SK-N-SH (cell line): ENCODE data around the gene CACNA1G. TPM values are rescaled to one million over a fixed set of nuclear protein-coding genes. Genes with fewer than 3 reads are reported as not detected.

Source experiments
- CTCF ChIA-PET: fragments of 300-600, 350-600 bp; formaldehyde crosslinking; extraction: SDS; loops from one replicate; lab custom pipeline; 2021; lab: Yijun Ruan, JAX
- POLR2A ChIA-PET: fragments of 350-600 bp; sonication (Branson Sonifier 250); formaldehyde crosslinking; extraction: SDS; loops from one replicate; lab custom pipeline; 2020; ENCODE audit warnings: antibody characterized with exemption, inconsistent platforms; lab: Yijun Ruan, JAX
- DNase-seq: peaks from one replicate; pipeline ENCODE4 v3.0.0; 2012
- H2AFZ ChIP-seq: fragments of 200-600 bp; sonication (generic); 2 replicates; pipeline ENCODE4 v1.8.1; 2016; ENCODE audit warnings: antibody characterized with exemption, mild to moderate bottlenecking, low read depth
- H3F3A ChIP-seq: fragments of 200-600 bp; sonication (generic); replicated peaks from 2 replicates; pipeline ENCODE3; 2016; ENCODE audit warnings: antibody characterized with exemption, mild to moderate bottlenecking; ENCODE audit not compliant: insufficient read depth
- H3K27ac ChIP-seq, 2 experiments: fragments of 200-500 bp in 1 of 2; fragments of 200-600 bp in 1 of 2; sonication (Bioruptor generic) in 1 of 2; sonication (generic), shearing (Covaris generic) in 1 of 2; 2 replicates each; pipeline versions ENCODE4 v1.5.1 to v1.6.1; 2014 to 2016; ENCODE audit warnings: low read depth in 2 of 2, inconsistent platforms in 1 of 2, low read length in 1 of 2, mild to moderate bottlenecking in 1 of 2, mixed read lengths in 1 of 2
- H3K27me3 ChIP-seq: fragments of 200-600 bp; sonication (generic), shearing (Covaris generic); 2 replicates; pipeline ENCODE4 v1.6.1; 2016; ENCODE audit warnings: mixed run types; ENCODE audit not compliant: insufficient read depth
- H3K36me3 ChIP-seq, 2 experiments: fragments of 200-500 bp in 1 of 2; fragments of 200-600 bp in 1 of 2; sonication (Bioruptor generic) in 1 of 2; sonication (generic) in 1 of 2; replicated peaks in 1 of 2; 2 replicates each; pipeline versions ENCODE3 to v1.5.1; 2014 to 2016; ENCODE audit warnings: low read length in 1 of 2, mild to moderate bottlenecking in 1 of 2; ENCODE audit not compliant: insufficient read depth in 2 of 2, control insufficient read depth in 1 of 2
- H3K4me1 ChIP-seq, 2 experiments: fragments of 200-500 bp in 1 of 2; fragments of 200-600 bp in 1 of 2; sonication (Bioruptor generic) in 1 of 2; sonication (generic), shearing (Covaris generic) in 1 of 2; 2 replicates each; pipeline versions ENCODE4 v1.5.1 to v1.6.1; 2014 to 2016; ENCODE audit warnings: low read depth in 1 of 2, low read length in 1 of 2, mixed run types in 1 of 2; ENCODE audit not compliant: insufficient read depth in 2 of 2, control insufficient read depth in 1 of 2
- H3K4me2 ChIP-seq: fragments of 200-600 bp; sonication (generic), shearing (Covaris generic); 2 replicates; pipeline ENCODE4 v1.6.1; 2017; ENCODE audit warnings: mixed run types
- H3K4me3 ChIP-seq, 2 experiments: fragments of 200-500 bp in 1 of 2; fragments of 200-600 bp in 1 of 2; sonication (Bioruptor generic) in 1 of 2; sonication (generic), shearing (Covaris generic) in 1 of 2; 2 replicates each; pipeline versions ENCODE4 v1.5.1 to v1.8.1; 2014 to 2016; ENCODE audit warnings: low read depth in 2 of 2, inconsistent platforms in 1 of 2, low read length in 1 of 2, mild to moderate bottlenecking in 1 of 2, mixed read lengths in 1 of 2, moderate library complexity in 1 of 2
- H3K79me2 ChIP-seq: fragments of 200-600 bp; sonication (generic); 2 replicates; pipeline ENCODE4 v1.8.1; 2017; ENCODE audit warnings: mild to moderate bottlenecking; ENCODE audit not compliant: insufficient read depth
- H3K9ac ChIP-seq: fragments of 200-600 bp; sonication (generic); 2 replicates; pipeline ENCODE4 v1.6.1; 2017; ENCODE audit warnings: mixed run types
- H3K9me2 ChIP-seq: fragments of 200-600 bp; sonication (generic); 2 replicates; pipeline ENCODE4 v1.6.1; 2017; ENCODE audit warnings: mixed run types
- H3K9me3 ChIP-seq: fragments of 200-600 bp; sonication (generic); 2 replicates; pipeline ENCODE4 v1.6.1; 2017; ENCODE audit warnings: mixed run types, mild to moderate bottlenecking, moderate library complexity
- H4K20me1 ChIP-seq: fragments of 200-600 bp; sonication (generic); 2 replicates; pipeline ENCODE4 v1.6.1; 2017; ENCODE audit warnings: mild to moderate bottlenecking, mixed run types; ENCODE audit not compliant: insufficient read depth
- FOXJ3 ChIP-seq: sonication (generic); formaldehyde crosslinking; IDR thresholded peaks from 2 replicates; pipeline ENCODE4 v1.5.1; 2020; ENCODE audit warnings: mild to moderate bottlenecking, missing genetic modification reagents
- FOXM1 ChIP-seq: IDR thresholded peaks from 2 replicates; pipeline ENCODE4 v1.4.0; 2012; ENCODE audit warnings: low read depth, mild to moderate bottlenecking
- GATA2 ChIP-seq: sonication (generic); formaldehyde crosslinking; IDR thresholded peaks from 2 replicates; pipeline ENCODE4 v1.5.0; 2020; ENCODE audit warnings: mild to moderate bottlenecking, missing genetic modification reagents
- JUND ChIP-seq: IDR thresholded peaks from 2 replicates; pipeline ENCODE4 v1.4.0; 2012
- MAX ChIP-seq: IDR thresholded peaks from 2 replicates; pipeline ENCODE4 v1.4.0; 2012; ENCODE audit warnings: low read depth
- MEF2A ChIP-seq: IDR thresholded peaks from 2 replicates; pipeline ENCODE4 v1.4.0; 2012; ENCODE audit warnings: low read depth, borderline replicate concordance
- NFIC ChIP-seq: IDR thresholded peaks from 2 replicates; pipeline ENCODE4 v1.4.0; 2012; ENCODE audit warnings: borderline replicate concordance
- NRF1 ChIP-seq: IDR thresholded peaks from 2 replicates; pipeline ENCODE4 v1.6.1; 2012; ENCODE audit warnings: low read depth, mild to moderate bottlenecking, low read length
- PBX3 ChIP-seq: IDR thresholded peaks from 2 replicates; pipeline ENCODE4; 2012
- RAD21 ChIP-seq: IDR thresholded peaks from 2 replicates; pipeline ENCODE4 v1.6.1; 2012; ENCODE audit warnings: mild to moderate bottlenecking, low read length
- RCOR1 ChIP-seq: fragments of 150-350 bp; IDR thresholded peaks from 2 replicates; pipeline ENCODE4 v1.6.1; 2017; ENCODE audit warnings: antibody characterized with exemption, low read length
- REST ChIP-seq: IDR thresholded peaks from 2 replicates; pipeline ENCODE4 v1.6.1; 2012; ENCODE audit warnings: mild to moderate bottlenecking, low read depth, low read length, moderate library complexity
- SMC3 ChIP-seq: IDR thresholded peaks from 2 replicates; pipeline ENCODE4 v1.6.1; 2012; ENCODE audit warnings: low read depth, low read length, improper control_type of control experiment
- TEAD4 ChIP-seq: IDR thresholded peaks from 2 replicates; pipeline ENCODE4 v1.4.0; 2012; ENCODE audit warnings: mild to moderate bottlenecking, borderline replicate concordance; ENCODE audit not compliant: insufficient read depth
- USF2 ChIP-seq: fragments of 150-350 bp; IDR thresholded peaks from 2 replicates; pipeline ENCODE4 v1.6.1; 2017; ENCODE audit warnings: antibody characterized with exemption, low read length, low read depth, borderline replicate concordance
- ZBTB33 ChIP-seq: IDR thresholded peaks from 2 replicates; pipeline ENCODE4 v1.4.0; 2012; ENCODE audit warnings: low read depth, borderline replicate concordance
- WGBS: methylation state at CpG from one replicate; pipeline ENCODE4 v1.1.6; 2017; ENCODE audit warnings: low lambda C conversion rate; 5-methylcytosine and 5-hydroxymethylcytosine counted together
- polyA plus RNA-seq, 3 experiments: library from polyadenylated mRNA; depleted of rRNA; stranded (reverse); fragments of >200 nt; gene quantifications; 2 replicates each; pipeline ENCODE4 v1.2.3, GENCODE V29; 2012
- TF ChIP-seq, protein P1 (sequence below): fragments of 200-600 bp; sonication (generic); IDR thresholded peaks from 2 replicates; pipeline ENCODE4 v1.6.1; 2017; ENCODE audit warnings: antibody characterized with exemption, mild to moderate bottlenecking, moderate library complexity
- TF ChIP-seq, protein P2 (sequence below): fragments of 150-350 bp; IDR thresholded peaks from 2 replicates; pipeline ENCODE4 v1.6.1; 2016; ENCODE audit warnings: mild to moderate bottlenecking, low read depth, low read length

The CACNA1G gene
- polyA plus RNA-seq, 1 of the 3 experiments (the other 2 are of a cell fraction): 0.21 TPM

GRCh38 chr17:50668838-50669581, 108.5 kb downstream of the CACNA1G start (continued):
- TF ChIP-seq RAD21 (no peak), RCOR1 (no peak)
- TF ChIP-seq, all 33 proteins: peak for 0

GRCh38 chr17:50672071-50672470, 111.6 kb downstream of the CACNA1G start:
- no peak for TF ChIP-seq ZBTB33
- no peak for TF ChIP-seq FOXJ3 (CRISPR knock-in tag)
- TF ChIP-seq PBX3: no peak
- no peak for TF ChIP-seq TEAD4
- no peak for TF ChIP-seq MEF2A
- no peak for TF ChIP-seq USF2
- no peak for TF ChIP-seq NRF1
- TF ChIP-seq, protein P1, sequence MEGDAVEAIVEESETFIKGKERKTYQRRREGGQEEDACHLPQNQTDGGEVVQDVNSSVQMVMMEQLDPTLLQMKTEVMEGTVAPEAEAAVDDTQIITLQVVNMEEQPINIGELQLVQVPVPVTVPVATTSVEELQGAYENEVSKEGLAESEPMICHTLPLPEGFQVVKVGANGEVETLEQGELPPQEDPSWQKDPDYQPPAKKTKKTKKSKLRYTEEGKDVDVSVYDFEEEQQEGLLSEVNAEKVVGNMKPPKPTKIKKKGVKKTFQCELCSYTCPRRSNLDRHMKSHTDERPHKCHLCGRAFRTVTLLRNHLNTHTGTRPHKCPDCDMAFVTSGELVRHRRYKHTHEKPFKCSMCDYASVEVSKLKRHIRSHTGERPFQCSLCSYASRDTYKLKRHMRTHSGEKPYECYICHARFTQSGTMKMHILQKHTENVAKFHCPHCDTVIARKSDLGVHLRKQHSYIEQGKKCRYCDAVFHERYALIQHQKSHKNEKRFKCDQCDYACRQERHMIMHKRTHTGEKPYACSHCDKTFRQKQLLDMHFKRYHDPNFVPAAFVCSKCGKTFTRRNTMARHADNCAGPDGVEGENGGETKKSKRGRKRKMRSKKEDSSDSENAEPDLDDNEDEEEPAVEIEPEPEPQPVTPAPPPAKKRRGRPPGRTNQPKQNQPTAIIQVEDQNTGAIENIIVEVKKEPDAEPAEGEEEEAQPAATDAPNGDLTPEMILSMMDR: no peak
- TF ChIP-seq SMC3: no peak
- no peak for TF ChIP-seq JUND
- TF ChIP-seq MAX: no peak
- TF ChIP-seq REST: no peak
- TF ChIP-seq NFIC: no peak
- no peak for TF ChIP-seq FOXM1
- no peak for TF ChIP-seq GATA2 (CRISPR knock-in tag)
- TF ChIP-seq, protein P2, sequence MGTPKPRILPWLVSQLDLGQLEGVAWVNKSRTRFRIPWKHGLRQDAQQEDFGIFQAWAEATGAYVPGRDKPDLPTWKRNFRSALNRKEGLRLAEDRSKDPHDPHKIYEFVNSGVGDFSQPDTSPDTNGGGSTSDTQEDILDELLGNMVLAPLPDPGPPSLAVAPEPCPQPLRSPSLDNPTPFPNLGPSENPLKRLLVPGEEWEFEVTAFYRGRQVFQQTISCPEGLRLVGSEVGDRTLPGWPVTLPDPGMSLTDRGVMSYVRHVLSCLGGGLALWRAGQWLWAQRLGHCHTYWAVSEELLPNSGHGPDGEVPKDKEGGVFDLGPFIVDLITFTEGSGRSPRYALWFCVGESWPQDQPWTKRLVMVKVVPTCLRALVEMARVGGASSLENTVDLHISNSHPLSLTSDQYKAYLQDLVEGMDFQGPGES: no peak
- H3F3A ChIP-seq: peaks cover 15% of the 10 kb centered on the region
- CTCF ChIA-PET: interaction anchor here (0.9 to 13.1 kb wide), 4 partner anchors 10 to 122 kb away, joined by 3 to 130 read pairs (median 18); no protein-coding TSS in a partner anchor
- H3K9ac ChIP-seq: no peak overlapping the region
- POLR2A ChIA-PET: no interaction called here
- H3K79me2 ChIP-seq: no peaks in the 10 kb centered on the region
- 97% methylated on average over 5 of the region's 5 CpGs for WGBS
- no peak for DNase-seq
- no peak overlapping the region for H2AFZ ChIP-seq
- H3K36me3 ChIP-seq: peaks cover 10 to 21% of the 10 kb centered on the region in 2 experiments
- no peaks in the 10 kb centered on the region for H4K20me1 ChIP-seq
- no peak overlapping the region for H3K27ac ChIP-seq
- H3K4me2 ChIP-seq: no peak overlapping the region
- peaks cover 10 to 31% of the 10 kb centered on the region in 2 experiments; a peak in 3 of 4 replicates for H3K4me1 ChIP-seq
- no peak overlapping the region for H3K4me3 ChIP-seq
- no peaks in the 10 kb centered on the region for H3K9me2 ChIP-seq
- no peaks in the 10 kb centered on the region for H3K9me3 ChIP-seq
- no peaks in the 10 kb centered on the region for H3K27me3 ChIP-seq
